NCI-H1105 treated with DMSO at 0.1 percent for 48 hours (cell line): ENCODE results near the gene LONRF3.

ENCODE experiments used
- DNase-seq: peaks from one replicate; lab custom pipeline; 2025; lab: John Stamatoyannopoulos, UW

Gene LONRF3

DNA sequence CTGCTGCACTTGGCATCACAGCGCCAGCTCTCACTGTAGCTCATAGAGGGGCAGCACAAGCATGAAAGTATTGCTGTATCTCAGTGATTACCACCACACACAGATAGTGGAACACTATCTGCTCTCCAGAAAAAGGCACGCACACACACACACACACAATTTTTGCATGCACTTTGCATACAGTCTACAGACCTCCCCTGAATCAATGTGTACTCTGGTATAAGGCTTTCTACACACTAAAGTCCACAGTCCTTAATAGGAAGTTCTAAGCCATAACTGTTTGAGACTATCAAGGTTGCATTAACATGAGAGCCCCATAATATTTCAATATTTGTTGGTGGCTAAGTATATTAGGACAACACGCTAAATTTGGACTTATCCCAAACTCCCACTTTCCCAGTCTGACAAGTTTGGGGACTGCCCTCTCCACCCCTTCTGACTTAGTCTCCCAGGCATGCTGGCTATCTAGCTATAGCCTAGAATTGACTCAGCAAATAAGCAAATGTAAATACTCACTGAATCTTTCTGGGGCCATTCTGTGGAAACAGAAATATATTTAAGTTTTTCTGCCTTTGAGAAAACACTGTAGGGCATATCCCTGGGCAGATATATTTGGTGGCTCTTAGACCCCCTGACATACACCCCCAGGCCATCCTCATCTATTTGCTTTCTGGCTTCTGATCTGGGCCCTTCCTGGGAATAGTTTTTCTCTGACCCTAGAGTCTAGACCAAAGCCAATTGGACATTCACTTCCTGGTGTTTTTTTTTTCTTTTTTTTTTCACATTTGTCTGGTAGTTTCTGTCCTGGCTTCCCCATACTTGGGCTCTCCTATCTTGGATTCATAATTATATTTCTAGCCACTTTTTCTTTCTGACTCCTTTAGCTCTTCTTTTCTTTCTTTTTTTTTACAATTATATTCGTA lies 62.0 kb downstream of the LONRF3 start:
- no peak for DNase-seq

DNA sequence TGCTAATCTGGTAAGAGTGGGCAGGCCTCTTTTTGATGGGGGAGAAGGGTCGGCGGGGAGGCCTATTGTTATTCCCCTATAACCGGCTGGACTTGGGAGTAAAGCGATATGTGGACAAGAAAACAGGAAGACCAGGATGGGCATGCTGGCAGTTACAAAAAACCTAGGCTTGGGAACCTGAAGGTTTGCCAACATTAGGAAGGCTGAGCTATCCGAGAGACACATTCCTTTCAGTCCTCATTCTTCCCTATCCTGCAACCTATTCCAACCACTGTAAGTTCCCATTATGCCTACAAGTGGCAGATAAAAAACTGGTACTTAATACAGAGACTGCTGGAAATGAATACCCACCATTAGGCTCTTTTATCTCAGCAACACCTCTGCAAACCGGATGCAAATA lies 66.0 kb downstream of the LONRF3 start:
- no peak for DNase-seq

DNA sequence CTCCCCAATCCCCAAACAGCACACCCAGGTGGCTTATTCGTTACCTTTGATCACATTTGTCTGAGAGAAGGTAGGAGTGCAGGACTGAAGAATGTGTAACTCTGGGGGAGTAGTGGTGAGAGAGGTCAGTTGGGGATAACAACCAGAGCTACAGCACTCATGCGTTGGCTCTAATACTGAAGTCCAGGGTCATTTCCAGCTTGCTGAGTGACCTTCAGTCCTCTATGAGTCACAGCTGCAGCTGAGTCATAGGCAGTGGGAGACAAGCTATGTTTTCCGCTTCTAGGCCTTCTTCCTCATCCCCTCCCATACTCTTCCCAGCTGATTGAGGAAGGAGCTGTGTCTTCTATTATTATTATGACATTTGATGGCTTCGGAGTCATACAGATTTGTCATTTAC lies 66.8 kb downstream of the LONRF3 start:
- DNase-seq: no peak

DNA sequence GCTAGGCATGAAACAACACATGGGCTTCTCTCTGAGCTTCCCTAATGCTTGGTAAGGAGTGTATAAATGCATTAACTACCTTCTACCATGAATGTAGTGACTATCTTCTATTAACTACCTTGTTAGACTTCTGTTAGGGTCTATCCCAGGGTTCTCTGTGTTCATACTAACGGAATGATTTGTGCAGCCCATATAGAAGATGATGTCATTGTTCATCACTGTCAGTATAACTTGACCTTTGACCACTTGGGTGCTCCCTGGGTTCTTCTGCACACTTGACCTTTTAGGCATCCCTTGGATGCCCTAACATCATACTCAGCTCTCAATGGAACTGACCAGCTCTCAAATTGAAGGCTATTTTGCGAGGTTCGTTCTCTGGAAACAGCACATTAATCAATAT lies 67.6 kb downstream of the LONRF3 start:
- no peak for DNase-seq

DNA sequence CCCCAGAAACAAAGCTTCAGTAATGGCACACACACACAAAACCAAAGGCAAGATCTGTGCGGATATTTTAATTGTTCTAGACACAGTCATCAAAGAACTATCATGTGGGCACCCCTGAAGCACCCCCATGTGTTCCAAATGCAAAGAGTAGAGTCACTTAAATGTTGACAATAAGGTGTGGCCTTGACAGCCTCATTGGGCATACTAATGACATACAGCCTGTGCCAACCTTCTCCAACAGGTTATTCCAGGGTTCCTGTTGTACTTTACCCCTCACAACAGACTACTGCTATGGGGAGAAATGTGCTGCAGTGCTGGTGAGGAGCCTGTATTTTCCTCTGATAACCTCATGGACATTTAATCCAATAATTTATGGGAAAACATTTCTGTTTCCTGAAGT lies 68.6 kb downstream of the LONRF3 start:
- DNase-seq: no peak

DNA sequence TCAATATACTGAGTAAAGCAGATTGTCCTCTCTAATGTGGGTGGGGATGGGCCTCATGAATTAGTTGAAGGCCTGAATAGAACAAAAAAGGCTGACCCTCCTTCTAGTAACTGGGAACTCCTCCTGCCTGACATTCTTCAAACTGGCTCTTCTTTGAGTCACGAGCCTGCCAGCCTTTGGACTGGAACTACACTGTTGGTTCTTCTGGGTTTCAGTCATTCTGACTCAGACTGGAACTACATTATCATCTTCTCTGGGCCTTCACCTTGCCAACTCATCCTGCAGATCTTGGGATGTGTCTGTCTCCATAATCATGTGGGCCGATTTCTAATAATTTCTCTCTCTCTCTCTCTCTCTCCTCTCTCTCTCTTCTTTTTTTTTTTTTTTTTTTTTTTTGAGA lies 71.5 kb downstream of the LONRF3 start:
- no peak for DNase-seq

DNA sequence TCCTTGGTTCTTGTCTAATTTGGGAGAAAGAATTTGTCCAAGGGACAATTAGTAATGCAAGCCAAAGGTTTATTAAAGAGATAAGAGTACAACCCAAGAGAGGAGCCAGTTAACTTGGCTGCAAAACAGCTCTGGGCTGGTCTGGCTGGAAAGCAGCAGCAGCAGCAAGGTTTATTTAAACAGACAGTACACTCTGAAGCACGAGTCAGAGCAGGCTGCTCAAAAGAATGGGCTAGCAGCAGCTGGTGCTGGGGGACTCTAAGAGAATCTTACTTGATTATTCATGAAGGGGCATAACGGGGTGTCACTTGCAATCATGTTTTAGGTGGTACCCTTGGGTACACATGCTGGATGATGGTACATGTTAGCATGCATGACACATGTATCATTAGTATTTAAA lies 81.3 kb downstream of the LONRF3 start:
- no peak for DNase-seq

DNA sequence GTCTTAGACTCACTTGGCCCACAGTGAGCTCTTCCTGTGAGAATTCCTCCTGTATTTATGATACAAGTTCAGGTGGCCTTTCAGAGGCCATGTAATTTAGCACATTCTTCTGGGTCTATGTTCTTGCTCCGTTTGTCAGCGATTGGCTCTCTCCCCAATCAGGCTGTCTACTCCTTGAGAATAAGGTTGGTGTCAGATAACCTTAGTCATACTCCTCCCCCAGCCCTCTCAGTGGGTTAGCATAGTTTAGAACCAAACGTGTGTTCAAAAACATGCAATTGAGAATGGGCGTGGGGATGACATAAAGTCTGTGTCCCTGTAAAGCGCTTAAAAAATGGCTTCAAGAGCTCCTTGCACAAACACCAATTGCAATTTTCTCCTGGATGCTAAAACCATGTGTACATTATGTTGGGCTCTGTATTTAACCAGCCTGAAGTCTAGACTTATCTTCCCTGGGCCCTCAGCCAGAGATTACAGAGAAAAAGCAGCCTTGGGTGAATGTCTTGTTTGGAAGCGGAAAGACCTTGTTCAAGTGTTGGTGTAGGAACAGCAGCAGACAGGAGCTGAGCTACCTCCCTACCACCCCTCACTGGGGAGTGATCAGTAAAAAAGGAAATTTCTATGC lies 88.4 kb downstream of the LONRF3 start:
- no peak for DNase-seq

DNA sequence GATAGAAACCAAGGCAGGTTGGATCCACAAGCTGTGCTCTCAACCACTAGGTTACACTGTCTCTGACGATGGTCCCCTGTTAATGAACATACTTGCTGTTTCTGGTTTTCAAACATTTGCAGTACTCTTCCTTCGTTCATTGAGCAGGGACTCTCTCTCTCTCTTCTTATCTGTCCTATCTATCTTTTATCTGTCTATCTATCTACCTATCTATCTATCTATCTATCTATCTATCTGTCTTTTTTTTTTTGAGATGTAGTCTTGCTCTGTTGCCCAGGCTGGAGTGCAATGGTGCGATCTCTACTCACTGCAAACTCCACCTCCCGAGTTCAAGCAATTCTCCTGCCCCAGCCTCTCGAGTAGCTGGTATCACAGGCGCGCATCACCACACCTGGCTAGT lies 89.0 kb downstream of the LONRF3 start:
- no peak for DNase-seq

DNA sequence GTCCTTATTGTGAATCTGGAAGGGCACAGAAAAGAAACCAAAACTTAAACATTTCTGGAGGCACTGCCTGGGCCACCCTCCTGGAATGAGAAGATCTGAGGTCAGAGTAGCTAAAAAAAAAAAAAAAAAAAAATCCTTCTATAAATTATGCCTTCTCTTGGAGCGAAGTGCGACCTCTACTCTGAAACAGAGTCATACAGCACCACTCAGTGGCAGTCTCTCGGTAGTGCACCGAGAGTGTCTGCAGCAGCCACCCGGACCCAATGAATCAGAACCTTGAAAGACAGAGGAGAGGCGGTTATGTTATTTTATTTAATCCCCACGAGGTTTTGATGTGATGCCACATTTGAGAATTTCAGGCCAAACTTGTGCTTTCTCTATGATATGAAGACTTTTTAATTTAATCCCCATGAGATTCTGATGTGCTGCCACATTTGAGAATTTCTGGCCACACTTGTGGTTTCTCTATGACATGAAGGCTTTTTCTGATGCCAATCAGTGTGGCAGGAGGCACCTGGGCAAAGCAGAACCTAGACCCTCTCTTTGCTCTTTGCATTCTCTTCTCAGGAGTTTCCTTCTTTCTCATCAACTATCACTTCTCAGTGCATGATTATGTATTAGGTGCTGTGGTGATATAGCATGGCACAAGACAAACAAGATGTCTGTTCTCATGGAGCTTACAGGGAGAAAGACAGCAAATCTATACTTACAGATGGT lies 92.8 kb downstream of the LONRF3 start:
- peak; percentile 37 for DNase-seq
